HG03558 (cell line): Measurements from ENCODE around the gene FIBCD1.

Experiments used
- ATAC-seq: cut with Tn5 transposase; IDR thresholded peaks from one replicate; pipeline ENCODE4 v1.9.1; 2021; ENCODE audit warnings: moderate number of reproducible peaks; ENCODE audit not compliant: unreplicated experiment; ENCODE audit errors: extremely low read depth

FIBCD1 gene

GRCh38 chr9:130885484-130886375, 53.3 kb downstream of the FIBCD1 start:
- ATAC-seq = no peak

- ATAC-seq = no peak
Observed at GRCh38 chr9:130884542-130885483, 54.2 kb downstream of the FIBCD1 start.

GRCh38 chr9:130884111-130884531, 54.9 kb downstream of the FIBCD1 start:
- ATAC-seq = no peak

GRCh38 chr9:130883479-130883878, 55.6 kb downstream of the FIBCD1 start:
- ATAC-seq = no peak

GRCh38 chr9:130882696-130883225, 56.3 kb downstream of the FIBCD1 start:
- no peak for ATAC-seq

- ATAC-seq = no peak
Observed at GRCh38 chr9:130881516-130881915, 57.5 kb downstream of the FIBCD1 start.

- ATAC-seq = no peak
Observed at GRCh38 chr9:130880599-130881220, 58.3 kb downstream of the FIBCD1 start.

GRCh38 chr9:130879863-130880411, 59.1 kb downstream of the FIBCD1 start:
- ATAC-seq = no peak

GRCh38 chr9:130878295-130878694, 60.8 kb downstream of the FIBCD1 start:
- ATAC-seq = no peak

- ATAC-seq = no peak
Observed at GRCh38 chr9:130877300-130877699, 61.7 kb downstream of the FIBCD1 start.

- no peak for ATAC-seq
Observed at GRCh38 chr9:130874783-130875182, 64.3 kb downstream of the FIBCD1 start.

GRCh38 chr9:130873966-130874365, 65.1 kb downstream of the FIBCD1 start:
- no peak for ATAC-seq

GRCh38 chr9:130872912-130873503, 66.0 kb downstream of the FIBCD1 start:
- ATAC-seq = no peak

GRCh38 chr9:130872508-130872907, 66.5 kb downstream of the FIBCD1 start:
- ATAC-seq = no peak

- no peak for ATAC-seq
Observed at GRCh38 chr9:130872093-130872492, 67.0 kb downstream of the FIBCD1 start.

GRCh38 chr9:130871395-130872062, 67.5 kb downstream of the FIBCD1 start:
- no peak for ATAC-seq

- ATAC-seq = peak; percentile 62
Observed at GRCh38 chr9:130870491-130871381, 68.3 kb downstream of the FIBCD1 start.

GRCh38 chr9:130869250-130869649, 69.8 kb downstream of the FIBCD1 start:
- ATAC-seq = no peak
